K562 (cell line): Measurements from ENCODE around the gene CTNS.

Experiments used
- CREBBP ChIP-seq: IDR thresholded peaks from one replicate; pipeline ENCODE4 v1.6.1; 2012; ENCODE audit warnings: low read depth, mild to moderate bottlenecking, control low read depth, inconsistent platforms, low read length
- E2F8 ChIP-seq: fragments of 450-650 bp; IDR thresholded peaks from 2 replicates; pipeline ENCODE4 v1.7.1; 2018; ENCODE audit warnings: mild to moderate bottlenecking, low read depth; ENCODE audit not compliant: partially characterized antibody
- FOS ChIP-seq: IDR thresholded peaks from 3 replicates; pipeline ENCODE4 v1.6.1; 2011; ENCODE audit not compliant: insufficient read length; ENCODE audit errors: extremely low read depth
- FOXK1 ChIP-seq: sonication (generic); formaldehyde crosslinking; IDR thresholded peaks from 2 replicates; pipeline ENCODE4 v1.8.0; 2022; ENCODE audit warnings: missing genetic modification reagents, mild to moderate bottlenecking, borderline replicate concordance
- RAD21 ChIP-seq, 2 experiments: fragments of 250-450 bp in 1 of 2; fragments of 450-650 bp in 1 of 2; sonication (Bioruptor Pico) in 1 of 2; formaldehyde crosslinking in 1 of 2; IDR thresholded peaks in 1 of 2; conservative IDR thresholded peaks in 1 of 2; 2 replicates each; pipeline versions ENCODE4 v1.4.0 to v1.8.0; 2020 to 2022; ENCODE audit warnings: mild to moderate bottlenecking in 2 of 2, moderate library complexity in 1 of 2
- SP1 ChIP-seq: sonication (generic); formaldehyde crosslinking; IDR thresholded peaks from 2 replicates; pipeline ENCODE4 v1.8.1; 2022; ENCODE audit warnings: mild to moderate bottlenecking, missing genetic modification reagents
- SRSF9 ChIP-seq: fragments of 200-400 bp; formaldehyde crosslinking; IDR thresholded peaks from 2 replicates; pipeline ENCODE4 v1.6.1; 2017; ENCODE audit warnings: low read depth, low read length, borderline replicate concordance

GRCh38 chr17:3693141-3693540, 56.6 kb downstream of the CTNS start:
- TF ChIP-seq FOXK1 (no peak), E2F8 (no peak), SP1 (no peak), CREBBP (no peak), FOS (no peak), RAD21 (CRISPR knock-in tag; conservative IDR thresholded peaks at IDR 0.05 in 1 of 2, IDR thresholded peaks at IDR 0.05 in 1 of 2) (no peak), SRSF9 (no peak)
